ENCODE results near the gene C1orf159. TPM values are rescaled to one million over a fixed set of nuclear protein-coding genes. Genes with fewer than 3 reads are reported as not detected.
"Not testable (repeated sequence)": the region's sequence is repeated elsewhere in the genome, so short reads cannot be mapped to it uniquely, and the experiment has no call there.

C1orf159 gene
- total RNA-seq, 2 donors from 2014 or later: 18.9 to 36.0 TPM

GRCh38 chr1:1111516-1112236 lies 4.2 kb downstream of the C1orf159 start:
- no peak for DNase-seq
- Histone ChIP-seq H3K9me3 (no peaks in the 10 kb centered on the region), H3K4me3 (no peak overlapping the region), H3K36me3 (no peaks in the 10 kb centered on the region), H3K9ac (ENCODE audit: low read depth in 2 of 2, low read length in 2 of 2) (no peak overlapping the region), H3K27ac (no peak overlapping the region), H3K27me3 (no peaks in the 10 kb centered on the region), H3K4me1 (peaks cover 3% of the 10 kb centered on the region)
- TF ChIP-seq CTCF (IDR thresholded peaks at IDR 0.05): no peak
- intact Hi-C loops (cut with DNase I): no loop called here

- no peak for DNase-seq
- Histone ChIP-seq H3K9ac (ENCODE audit: low read depth in 2 of 2, low read length in 2 of 2) (peak overlapping the region; percentile 43 to 70), H3K9me3 (no peaks in the 10 kb centered on the region), H3K4me1 (peaks cover 3% of the 10 kb centered on the region), H3K27me3 (no peaks in the 10 kb centered on the region), H3K4me3 (no peak overlapping the region), H3K27ac (peak overlapping the region; percentile 77), H3K36me3 (no peaks in the 10 kb centered on the region)
- TF ChIP-seq CTCF (IDR thresholded peaks at IDR 0.05): no peak
- intact Hi-C loops (cut with DNase I): no loop called here
Measured at GRCh38 chr1:1110561-1110971, 5.3 kb downstream of the C1orf159 start.

- Histone ChIP-seq H3K9me3 (no peaks in the 10 kb centered on the region), H3K9ac (ENCODE audit: low read depth in 2 of 2, low read length in 2 of 2) (peak overlapping the region in 1 of 2 donors; percentile 70), H3K4me1 (peaks cover 3% of the 10 kb centered on the region), H3K36me3 (no peaks in the 10 kb centered on the region), H3K4me3 (no peak overlapping the region), H3K27me3 (no peaks in the 10 kb centered on the region), H3K27ac (peak overlapping the region; percentile 77)
- no peak for TF ChIP-seq CTCF (IDR thresholded peaks at IDR 0.05)
- peak; percentile 89 for DNase-seq
- intact Hi-C loops (cut with DNase I): no loop called here
Measured at GRCh38 chr1:1109743-1110142, 6.1 kb downstream of the C1orf159 start.

GRCh38 chr1:1106510-1107221 lies 9.2 kb downstream of the C1orf159 start:
- Histone ChIP-seq H3K27me3 (no peaks in the 10 kb centered on the region), H3K27ac (no peak overlapping the region), H3K9me3 (no peaks in the 10 kb centered on the region), H3K4me3 (no peak overlapping the region), H3K9ac (ENCODE audit: low read depth in 2 of 2, low read length in 2 of 2) (no peak overlapping the region), H3K4me1 (peaks cover 3% of the 10 kb centered on the region), H3K36me3 (no peaks in the 10 kb centered on the region)
- intact Hi-C loops (cut with DNase I): no loop called here
- TF ChIP-seq CTCF (IDR thresholded peaks at IDR 0.05): no peak
- no peak for DNase-seq

- not testable (repeated sequence) for H3K36me3 ChIP-seq
Measured at GRCh38 chr1:1104152-1104551, 11.7 kb downstream of the C1orf159 start.

GRCh38 chr1:1101503-1101902 lies 14.4 kb downstream of the C1orf159 start:
- H3K4me1 ChIP-seq: no peaks in the 10 kb centered on the region
- no peak for DNase-seq
- no peak overlapping the region for H3K9ac ChIP-seq (ENCODE audit: low read depth in 2 of 2, low read length in 2 of 2)
- no peaks in the 10 kb centered on the region for H3K9me3 ChIP-seq
- H3K36me3 ChIP-seq: no peaks in the 10 kb centered on the region
- H3K27me3 ChIP-seq: no peaks in the 10 kb centered on the region
- H3K27ac ChIP-seq: no peak overlapping the region
- H3K4me3 ChIP-seq: no peak overlapping the region
- intact Hi-C loops (cut with DNase I): no loop called here
- TF ChIP-seq CTCF (IDR thresholded peaks at IDR 0.05): no peak

More at GRCh38 chr1:1104152-1104551, 11.7 kb downstream of the C1orf159 start:
- DNase-seq; intact Hi-C loops (cut with DNase I); H3K27me3 ChIP-seq; H3K9ac ChIP-seq (ENCODE audit: low read depth in 2 of 2, low read length in 2 of 2); H3K4me3 ChIP-seq; H3K4me1 ChIP-seq; H3K9me3 ChIP-seq; H3K27ac ChIP-seq: not testable (repeated sequence)

Measured in colonic mucosa (tissue), 4 donors.